Rectal smooth muscle tissue (tissue), 1 donor: ENCODE measurements around the gene ACTG1.
"Not testable (repeated sequence)": the region's sequence is repeated elsewhere in the genome, so short reads cannot be mapped to it uniquely, and the experiment has no call there.

Experiments
- H3K27ac ChIP-seq: one replicate; pipeline ENCODE4 v1.7.0; 2013; ENCODE audit warnings: low read depth, low read length, inconsistent platforms
- H3K27me3 ChIP-seq: one replicate; pipeline ENCODE4 v1.7.0; 2013; ENCODE audit warnings: low read length; ENCODE audit not compliant: control insufficient read depth, insufficient read depth
- H3K36me3 ChIP-seq: one replicate; pipeline ENCODE4 v1.7.0; 2013; ENCODE audit warnings: low read length; ENCODE audit not compliant: control insufficient read depth, insufficient read depth
- H3K4me1 ChIP-seq: one replicate; pipeline ENCODE4 v1.7.0; 2013; ENCODE audit warnings: low read length; ENCODE audit not compliant: control insufficient read depth, insufficient read depth
- H3K4me3 ChIP-seq: one replicate; pipeline ENCODE4 v1.7.0; 2013; ENCODE audit warnings: low read length
- H3K9ac ChIP-seq: one replicate; pipeline ENCODE4 v1.7.0; 2013; ENCODE audit warnings: low read length

Gene ACTG1

GRCh38 chr17:81535007-81535328, 22.4 kb upstream of the ACTG1 start:
- no peak overlapping the region for H3K27ac ChIP-seq
- H3K9ac ChIP-seq, result no peak overlapping the region
- H3K27me3 ChIP-seq, result peaks cover 28% of the 10 kb centered on the region
- H3K36me3 ChIP-seq, result peaks cover 3% of the 10 kb centered on the region
- H3K4me3 ChIP-seq, result no peak overlapping the region
- no peaks in the 10 kb centered on the region for H3K4me1 ChIP-seq

GRCh38 chr17:81534157-81535006, 21.8 kb upstream of the ACTG1 start:
- Histone ChIP-seq H3K4me3 (no peak overlapping the region), H3K27me3 (peaks cover 30% of the 10 kb centered on the region), H3K36me3 (no peaks in the 10 kb centered on the region), H3K9ac (no peak overlapping the region), H3K27ac (no peak overlapping the region), H3K4me1 (no peaks in the 10 kb centered on the region)

- H3K4me3 ChIP-seq, result no peak overlapping the region
- H3K4me1 ChIP-seq, result no peaks in the 10 kb centered on the region
- H3K27me3 ChIP-seq, result peaks cover 36% of the 10 kb centered on the region
These were observed 20.9 kb upstream of the ACTG1 start for GRCh38 chr17:81533339-81534141.

GRCh38 chr17:81532490-81533287, 20.1 kb upstream of the ACTG1 start:
- Histone ChIP-seq H3K9ac (no peak overlapping the region), H3K27me3 (peaks cover 36% of the 10 kb centered on the region), H3K27ac (no peak overlapping the region), H3K36me3 (no peaks in the 10 kb centered on the region), H3K4me3 (no peak overlapping the region), H3K4me1 (no peaks in the 10 kb centered on the region)

More at GRCh38 chr17:81533339-81534141, 20.9 kb upstream of the ACTG1 start:
- H3K9ac ChIP-seq, result no peak overlapping the region
- no peak overlapping the region for H3K27ac ChIP-seq
- no peaks in the 10 kb centered on the region for H3K36me3 ChIP-seq

GRCh38 chr17:81531998-81532404, 19.4 kb upstream of the ACTG1 start:
- H3K27me3 ChIP-seq, result peaks cover 38% of the 10 kb centered on the region
- not testable (repeated sequence) for H3K4me1 ChIP-seq, H3K36me3 ChIP-seq, H3K9ac ChIP-seq, H3K27ac ChIP-seq, H3K4me3 ChIP-seq

- H3K4me3 ChIP-seq, H3K4me1 ChIP-seq, H3K9ac ChIP-seq, H3K36me3 ChIP-seq, H3K27ac ChIP-seq: not testable (repeated sequence)
- H3K27me3 ChIP-seq, result peaks cover 41% of the 10 kb centered on the region
These were observed 18.4 kb upstream of the ACTG1 start for GRCh38 chr17:81531013-81531412.

- peaks cover 30% of the 10 kb centered on the region for H3K27me3 ChIP-seq
- H3K4me3 ChIP-seq, result no peak overlapping the region
- H3K27ac ChIP-seq, result no peak overlapping the region
These were observed 16.8 kb upstream of the ACTG1 start for GRCh38 chr17:81529437-81529803.

GRCh38 chr17:81528651-81529436, 16.2 kb upstream of the ACTG1 start:
- no peak overlapping the region for H3K9ac ChIP-seq
- H3K36me3 ChIP-seq, result no peaks in the 10 kb centered on the region
- no peaks in the 10 kb centered on the region for H3K4me1 ChIP-seq
- peaks cover 30% of the 10 kb centered on the region for H3K27me3 ChIP-seq
- H3K27ac ChIP-seq, result no peak overlapping the region
- no peak overlapping the region for H3K4me3 ChIP-seq

More at GRCh38 chr17:81529437-81529803, 16.8 kb upstream of the ACTG1 start:
- Histone ChIP-seq H3K36me3 (no peaks in the 10 kb centered on the region), H3K9ac (no peak overlapping the region), H3K4me1 (no peaks in the 10 kb centered on the region)

GRCh38 chr17:81528384-81528650, 15.7 kb upstream of the ACTG1 start:
- no peak overlapping the region for H3K27ac ChIP-seq
- no peak overlapping the region for H3K9ac ChIP-seq
- H3K27me3 ChIP-seq, result peaks cover 27% of the 10 kb centered on the region
- H3K4me1 ChIP-seq, result no peaks in the 10 kb centered on the region
- H3K36me3 ChIP-seq, result no peaks in the 10 kb centered on the region
- H3K4me3 ChIP-seq, result no peak overlapping the region

- Histone ChIP-seq H3K4me3 (no peak within 1 kb of the TSS), H3K4me1 (no peaks in the 10 kb centered on the region), H3K9ac (no peak within 1 kb of the TSS), H3K27ac (no peak within 1 kb of the TSS), H3K27me3 (peaks cover 28% of the 10 kb centered on the region), H3K36me3 (no peaks in the 10 kb centered on the region)
These were observed 15.2 kb upstream of the ACTG1 start, which contains the start of gene FSCN2 for GRCh38 chr17:81527591-81528383. Gene FSCN2 (plus strand): TSS chr17:81528377. CDS start chr17:81528532, 155 bp downstream.
